ENCODE data around the gene CABP2. TPM values are rescaled to one million over a fixed set of nuclear protein-coding genes. Genes with fewer than 3 reads are reported as not detected.
"Not testable (repeated sequence)": the region's sequence is repeated elsewhere in the genome, so short reads cannot be mapped to it uniquely, and the experiment has no call there.

Gene CABP2
- total RNA-seq, 1 donor from 2014 or later, result not detected

DNA sequence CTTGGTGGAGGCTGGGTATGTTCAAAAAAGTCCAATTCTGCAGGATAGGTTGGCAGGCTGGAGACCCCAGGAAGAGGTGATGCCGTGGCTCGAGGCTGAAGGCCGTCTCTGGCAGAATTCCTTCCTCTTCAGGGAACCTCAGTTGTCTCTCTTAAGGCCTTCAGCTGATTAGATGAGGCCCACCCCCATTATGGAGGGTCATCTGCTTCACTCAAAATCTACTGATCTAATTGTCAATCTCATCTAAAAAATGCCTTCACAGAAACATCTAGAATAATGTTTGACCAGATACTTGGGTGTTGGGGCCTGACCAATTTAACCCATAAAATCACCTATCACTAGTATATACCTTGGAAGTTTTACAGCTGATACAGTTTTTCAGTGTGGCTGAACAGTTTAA, 33.0 kb upstream of the CABP2 start:
- H3K27me3 Mint-ChIP-seq, result peaks cover 5% of the 10 kb centered on the region
- no peak overlapping the region for H3K4me3 Mint-ChIP-seq
- no peak for ATAC-seq (ENCODE audit: low read depth)
- intact Hi-C loops (cut with micrococcal nuclease), result no loop called here
- TF ChIP-seq, protein P1, sequence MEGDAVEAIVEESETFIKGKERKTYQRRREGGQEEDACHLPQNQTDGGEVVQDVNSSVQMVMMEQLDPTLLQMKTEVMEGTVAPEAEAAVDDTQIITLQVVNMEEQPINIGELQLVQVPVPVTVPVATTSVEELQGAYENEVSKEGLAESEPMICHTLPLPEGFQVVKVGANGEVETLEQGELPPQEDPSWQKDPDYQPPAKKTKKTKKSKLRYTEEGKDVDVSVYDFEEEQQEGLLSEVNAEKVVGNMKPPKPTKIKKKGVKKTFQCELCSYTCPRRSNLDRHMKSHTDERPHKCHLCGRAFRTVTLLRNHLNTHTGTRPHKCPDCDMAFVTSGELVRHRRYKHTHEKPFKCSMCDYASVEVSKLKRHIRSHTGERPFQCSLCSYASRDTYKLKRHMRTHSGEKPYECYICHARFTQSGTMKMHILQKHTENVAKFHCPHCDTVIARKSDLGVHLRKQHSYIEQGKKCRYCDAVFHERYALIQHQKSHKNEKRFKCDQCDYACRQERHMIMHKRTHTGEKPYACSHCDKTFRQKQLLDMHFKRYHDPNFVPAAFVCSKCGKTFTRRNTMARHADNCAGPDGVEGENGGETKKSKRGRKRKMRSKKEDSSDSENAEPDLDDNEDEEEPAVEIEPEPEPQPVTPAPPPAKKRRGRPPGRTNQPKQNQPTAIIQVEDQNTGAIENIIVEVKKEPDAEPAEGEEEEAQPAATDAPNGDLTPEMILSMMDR (IDR thresholded peaks at IDR 0.05), result no peak
- H3K9me3 Mint-ChIP-seq, result peaks cover 10% of the 10 kb centered on the region
- POLR2A ChIA-PET, result no interaction called here
- DNase-seq, result no peak
- CTCF ChIA-PET, result no interaction called here
- no peaks in the 10 kb centered on the region for H3K36me3 Mint-ChIP-seq (ENCODE audit: low read depth)
- H3K27ac Mint-ChIP-seq, result no peak overlapping the region
- H3K4me1 Mint-ChIP-seq, result peaks cover 11% of the 10 kb centered on the region

DNA sequence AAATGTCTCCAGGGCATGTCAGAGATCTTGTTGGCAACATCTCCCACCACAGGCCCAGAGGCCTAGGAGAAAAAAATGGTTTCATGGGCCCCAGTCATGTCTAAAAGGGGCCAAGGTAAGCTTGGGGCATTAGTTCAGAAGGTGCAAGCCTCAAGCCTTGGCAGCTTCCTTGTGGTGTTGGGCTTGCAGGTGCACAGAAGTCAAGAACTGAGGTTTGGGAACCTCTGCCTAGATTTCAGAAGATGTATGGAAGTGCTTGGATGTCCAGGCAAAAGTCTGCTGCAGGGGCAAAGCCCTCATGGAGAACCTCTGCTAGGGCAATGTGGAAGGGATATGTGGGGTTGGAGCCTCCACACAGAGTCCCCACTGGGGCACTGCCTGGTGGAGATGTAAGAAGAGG, 28.5 kb upstream of the CABP2 start:
- DNase-seq; intact Hi-C loops (cut with micrococcal nuclease); H3K4me3 Mint-ChIP-seq; H3K36me3 Mint-ChIP-seq (ENCODE audit: low read depth); H3K27ac Mint-ChIP-seq; POLR2A ChIA-PET; CTCF ChIA-PET; H3K4me1 Mint-ChIP-seq; ATAC-seq (ENCODE audit: low read depth); H3K27me3 Mint-ChIP-seq: not testable (repeated sequence)
- H3K9me3 Mint-ChIP-seq, result peaks cover 20% of the 10 kb centered on the region

DNA sequence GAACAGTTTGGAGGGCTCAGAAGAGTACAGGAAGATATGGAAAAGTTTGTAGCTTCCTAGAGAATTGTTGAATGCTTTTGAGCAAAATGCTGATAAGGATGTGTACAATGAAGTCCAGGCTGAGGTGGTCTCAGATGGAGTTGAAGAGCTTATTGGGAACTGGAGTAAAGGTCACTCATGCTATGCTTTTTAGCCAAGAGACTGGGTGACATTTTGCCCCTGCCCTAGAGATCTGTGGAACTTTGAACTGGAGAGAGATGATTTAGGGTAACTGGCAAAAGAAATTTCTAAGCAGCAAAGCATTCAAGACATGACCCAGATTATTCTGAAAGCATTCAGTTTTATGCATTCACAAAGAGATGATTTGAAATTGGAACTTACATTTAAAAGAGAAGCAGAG, 27.9 kb upstream of the CABP2 start:
- TF ChIP-seq, protein P1 (IDR thresholded peaks at IDR 0.05), result no peak
- DNase-seq (no peak), ATAC-seq (ENCODE audit: low read depth) (no peak)
- Mint-ChIP-seq H3K9me3 (peaks cover 20% of the 10 kb centered on the region), H3K36me3 (ENCODE audit: low read depth) (no peaks in the 10 kb centered on the region), H3K4me3 (no peak overlapping the region), H3K27ac (no peak overlapping the region), H3K4me1 (no peaks in the 10 kb centered on the region), H3K27me3 (peaks cover 10% of the 10 kb centered on the region)
- POLR2A ChIA-PET, result interaction anchor here (0.6 kb wide), 1 partner anchor 7 kb away, joined by 3 read pairs; no protein-coding TSS in a partner anchor
- intact Hi-C loops (cut with micrococcal nuclease), result no loop called here
- CTCF ChIA-PET, result no interaction called here

DNA sequence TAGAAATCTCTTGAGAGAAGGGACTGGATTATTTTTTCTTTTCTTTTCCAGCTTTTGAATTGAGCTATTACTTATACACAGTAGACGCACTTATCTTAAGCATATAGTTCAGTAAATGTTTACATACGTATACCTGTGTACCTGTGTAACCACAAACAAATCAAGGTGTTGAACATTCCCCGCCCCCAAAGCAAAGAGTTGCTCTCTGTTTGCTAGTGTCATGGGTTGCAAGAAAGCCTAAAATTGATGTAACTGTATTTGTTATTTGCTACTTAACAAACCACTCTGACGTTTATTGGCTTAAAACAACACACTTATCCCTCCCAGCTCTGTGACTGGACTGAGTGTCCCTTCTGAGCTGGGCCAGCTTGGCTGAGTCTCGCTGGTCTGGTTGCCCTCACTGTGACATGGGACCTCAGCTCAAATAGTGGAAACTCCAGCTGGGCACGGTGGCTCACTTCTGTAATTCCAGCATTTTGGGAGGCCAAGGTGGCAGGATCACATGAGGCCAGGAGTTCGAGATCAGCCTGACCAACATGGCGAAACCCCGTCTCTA, 25.4 kb upstream of the CABP2 start:
- Mint-ChIP-seq H3K27me3 (peaks cover 10% of the 10 kb centered on the region), H3K27ac (no peak overlapping the region), H3K4me3 (no peak overlapping the region), H3K4me1 (no peaks in the 10 kb centered on the region), H3K36me3 (ENCODE audit: low read depth) (no peaks in the 10 kb centered on the region), H3K9me3 (peaks cover 20% of the 10 kb centered on the region)
- POLR2A ChIA-PET, result no interaction called here
- no peak for DNase-seq
- intact Hi-C loops (cut with micrococcal nuclease), result no loop called here
- no peak for ATAC-seq (ENCODE audit: low read depth)
- CTCF ChIA-PET, result no interaction called here
- TF ChIP-seq, protein P1 (IDR thresholded peaks at IDR 0.05), result no peak

DNA sequence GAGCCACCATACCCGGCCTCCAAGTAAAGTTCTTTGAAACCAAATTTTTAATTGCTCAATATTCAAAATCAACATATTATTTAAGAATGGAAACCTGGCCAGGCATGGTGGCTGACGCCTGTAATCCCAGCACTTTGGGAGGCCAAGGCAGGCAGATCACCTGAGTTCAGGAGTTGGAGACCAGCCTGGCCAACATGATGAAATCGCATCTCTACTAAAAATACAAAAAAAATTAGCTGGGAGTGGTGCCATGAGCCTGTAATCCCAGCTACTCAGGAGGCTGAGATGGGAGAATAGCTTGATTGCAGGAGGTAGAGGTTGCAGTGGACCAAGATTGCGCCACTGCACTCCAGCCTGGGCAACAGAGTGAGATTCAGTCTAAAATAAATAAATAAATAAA, 24.9 kb upstream of the CABP2 start:
- H3K4me1 Mint-ChIP-seq; POLR2A ChIA-PET; DNase-seq; H3K27ac Mint-ChIP-seq; H3K36me3 Mint-ChIP-seq (ENCODE audit: low read depth); intact Hi-C loops (cut with micrococcal nuclease); H3K4me3 Mint-ChIP-seq; ATAC-seq (ENCODE audit: low read depth): not testable (repeated sequence)
- Mint-ChIP-seq H3K27me3 (peaks cover 10% of the 10 kb centered on the region), H3K9me3 (peaks cover 20% of the 10 kb centered on the region)
- CTCF ChIA-PET, result interaction anchor here (0.6 kb wide), 1 partner anchor 105 kb away, joined by 4 read pairs; no protein-coding TSS in a partner anchor

DNA sequence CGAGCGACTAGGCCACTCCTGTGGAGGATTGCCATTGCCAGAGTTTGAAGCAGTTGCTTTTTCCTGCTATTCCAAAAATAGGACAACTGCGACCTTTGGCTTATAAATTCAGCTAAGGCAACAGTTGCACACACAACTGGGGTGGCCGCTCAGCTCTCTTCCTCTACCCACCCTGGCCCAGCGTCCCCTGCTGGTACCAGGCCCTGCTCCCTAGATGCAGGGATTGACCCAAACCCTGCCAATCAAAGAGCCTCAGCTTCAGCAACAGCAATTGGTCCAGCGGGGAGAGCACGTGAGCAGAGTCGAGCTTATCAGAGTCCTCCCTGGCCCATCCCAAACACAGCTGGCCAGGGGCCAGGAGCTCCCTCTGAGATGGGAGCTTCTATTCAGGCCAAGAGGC, 22.0 kb upstream of the CABP2 start:
- CTCF ChIA-PET, result interaction anchor here (1.0 kb wide), 1 partner anchor 27 kb away, joined by 3 read pairs; no protein-coding TSS in a partner anchor
- ATAC-seq (ENCODE audit: low read depth), result no peak
- Mint-ChIP-seq H3K36me3 (ENCODE audit: low read depth) (no peaks in the 10 kb centered on the region), H3K4me1 (no peaks in the 10 kb centered on the region), H3K4me3 (no peak overlapping the region), H3K27me3 (peaks cover 10% of the 10 kb centered on the region), H3K27ac (no peak overlapping the region), H3K9me3 (peaks cover 4% of the 10 kb centered on the region)
- intact Hi-C loops (cut with micrococcal nuclease), result no loop called here
- DNase-seq, result no peak
- TF ChIP-seq, protein P1 (IDR thresholded peaks at IDR 0.05), result no peak
- POLR2A ChIA-PET, result interaction anchor here (0.7 kb wide), 1 partner anchor 193 kb away, joined by 4 read pairs; no protein-coding TSS in a partner anchor
